Measurements from ENCODE around the gene RASSF10. TPM values are rescaled to one million over a fixed set of nuclear protein-coding genes. Genes with fewer than 3 reads are reported as not detected.
A peak's percentile ranks its signal among the peaks of the same experiment; 100 is the strongest.

The RASSF10 gene
- total RNA-seq: 10 to 100 TPM; 29.1 to 30.8 TPM
- 2.7 TPM for polyA plus RNA-seq (2013, experiment 1 of 2)
- 2.7 TPM for polyA plus RNA-seq (2013, experiment 2 of 2)
- long read RNA-seq, experiment 1, transcript RASSF10-201 (1 exons, 2,530 nt): major isoform, 17 of 17 reads
- long read RNA-seq, experiment 1, partial matches to known transcripts: 0 of 17 reads
- long read RNA-seq, experiment 1, other reads (novel, unspliced or antisense): 0 of 17 reads
- long read RNA-seq, experiment 2, partial matches to known transcripts: 0 of 2 reads
- long read RNA-seq, experiment 2, other reads (novel, unspliced or antisense): 1 of 2 reads
- long read RNA-seq, experiment 3, partial matches to known transcripts: 0 of 2 reads
- long read RNA-seq, experiment 3, other reads (novel, unspliced or antisense): 0 of 2 reads
- long read RNA-seq, experiment 4, partial matches to known transcripts: 0 of 2 reads
- long read RNA-seq, experiment 4, other reads (novel, unspliced or antisense): 0 of 2 reads

- WGBS, 2 experiments (ENCODE audit: insufficient coverage in 1 of 2, insufficient read length in 1 of 2): 3 to 4% methylated on average over 56 to 68 of the region's 68 CpGs
These were observed at the start of gene RASSF10 for GRCh38 chr11:13008625-13009475. Gene RASSF10, plus strand, starts transcription at chr11:13009316. Its CDS starts 261 bp downstream, at chr11:13009577.

GRCh38 chr11:12961615-12962014, 47.5 kb upstream of the RASSF10 start:
- H3K4me3 Mint-ChIP-seq: no peak overlapping the region
- TF ChIP-seq CTCF (conservative IDR thresholded peaks at IDR 0.05): no peak
- no peak overlapping the region for H3K27ac ChIP-seq (ENCODE audit: low read depth, low read length)
- no peaks in the 10 kb centered on the region for H3K9me3 Mint-ChIP-seq
- H3K27ac Mint-ChIP-seq: no peak overlapping the region
- no peaks in the 10 kb centered on the region for H3K9me3 ChIP-seq (ENCODE audit: control insufficient read depth, low read length)
- WGBS, 2 experiments (ENCODE audit: insufficient coverage in 1 of 2, insufficient read length in 1 of 2): 87% methylated on average over 2 of the region's 2 CpGs; no CpG with 5 or more reads in 1 of the 2 experiments
- H3K4me1 Mint-ChIP-seq: peaks cover 4% of the 10 kb centered on the region
- no peaks in the 10 kb centered on the region for H3K27me3 ChIP-seq (ENCODE audit: control insufficient read depth, insufficient read depth, low read length, poor library complexity, severe bottlenecking)
- DNase-seq: no peak
- H3K27me3 Mint-ChIP-seq (ENCODE audit: insufficient read depth): peaks cover 7% of the 10 kb centered on the region
- no peaks in the 10 kb centered on the region for H3K36me3 Mint-ChIP-seq (ENCODE audit: low read depth)
- no peak overlapping the region for H3K9ac ChIP-seq (ENCODE audit: extremely low read depth, low read length, poor library complexity, severe bottlenecking)
- no peak overlapping the region for H3K4me3 ChIP-seq (ENCODE audit: low read length)
- no peaks in the 10 kb centered on the region for H3K36me3 ChIP-seq (ENCODE audit: control insufficient read depth, insufficient read depth, low read length)
- peaks cover 3% of the 10 kb centered on the region for H3K4me1 ChIP-seq (ENCODE audit: control insufficient read depth, insufficient read depth, low read length)

More at GRCh38 chr11:13008625-13009475, at the start of gene RASSF10:
- Histone ChIP-seq H3K4me3 (ENCODE audit: low read length) (peak within 1 kb of the TSS; percentile 83), H3K27ac (ENCODE audit: low read depth, low read length) (no peak within 1 kb of the TSS), H3K9me3 (ENCODE audit: control insufficient read depth, low read length) (peaks cover 13% of the 10 kb centered on the region), H3K36me3 (ENCODE audit: control insufficient read depth, insufficient read depth, low read length) (no peaks in the 10 kb centered on the region), H3K9ac (ENCODE audit: extremely low read depth, low read length, poor library complexity, severe bottlenecking) (peak within 1 kb of the TSS; percentile 3), H3K27me3 (ENCODE audit: control insufficient read depth, insufficient read depth, low read length, poor library complexity, severe bottlenecking) (no peaks in the 10 kb centered on the region), H3K4me1 (ENCODE audit: control insufficient read depth, insufficient read depth, low read length) (peaks cover 16% of the 10 kb centered on the region)
- Mint-ChIP-seq H3K9me3 (peaks cover 15% of the 10 kb centered on the region), H3K27me3 (ENCODE audit: insufficient read depth) (peaks cover 71% of the 10 kb centered on the region), H3K27ac (peak within 1 kb of the TSS; percentile 85), H3K4me1 (peaks cover 42% of the 10 kb centered on the region), H3K36me3 (ENCODE audit: low read depth) (peaks cover 24% of the 10 kb centered on the region), H3K4me3 (peak within 1 kb of the TSS; percentile 79)
- DNase-seq: peak; percentile 98
- no peak for TF ChIP-seq CTCF (conservative IDR thresholded peaks at IDR 0.05)

GRCh38 chr11:12962306-12962705, 46.8 kb upstream of the RASSF10 start:
- Mint-ChIP-seq H3K9me3 (no peaks in the 10 kb centered on the region), H3K36me3 (ENCODE audit: low read depth) (no peaks in the 10 kb centered on the region), H3K4me3 (no peak overlapping the region), H3K27ac (no peak overlapping the region), H3K4me1 (peaks cover 11% of the 10 kb centered on the region), H3K27me3 (ENCODE audit: insufficient read depth) (peaks cover 8% of the 10 kb centered on the region)
- Histone ChIP-seq H3K27ac (ENCODE audit: low read depth, low read length) (no peak overlapping the region), H3K9ac (ENCODE audit: extremely low read depth, low read length, poor library complexity, severe bottlenecking) (no peak overlapping the region), H3K36me3 (ENCODE audit: control insufficient read depth, insufficient read depth, low read length) (no peaks in the 10 kb centered on the region), H3K4me1 (ENCODE audit: control insufficient read depth, insufficient read depth, low read length) (peaks cover 9% of the 10 kb centered on the region), H3K27me3 (ENCODE audit: control insufficient read depth, insufficient read depth, low read length, poor library complexity, severe bottlenecking) (no peaks in the 10 kb centered on the region), H3K9me3 (ENCODE audit: control insufficient read depth, low read length) (no peaks in the 10 kb centered on the region), H3K4me3 (ENCODE audit: low read length) (no peak overlapping the region)
- DNase-seq: no peak
- TF ChIP-seq CTCF (conservative IDR thresholded peaks at IDR 0.05): no peak
- 93 to 100% methylated on average over 10 of the region's 10 CpGs for WGBS, 2 experiments (ENCODE audit: insufficient coverage in 1 of 2, insufficient read length in 1 of 2)
